HG03342 (cell line): ENCODE results near the gene EID1.
A peak's percentile ranks its signal among the peaks of the same experiment; 100 is the strongest.
"Not testable (repeated sequence)": the region's sequence is repeated elsewhere in the genome, so short reads cannot be mapped to it uniquely, and the experiment has no call there.

Source experiments
- ATAC-seq: cut with Tn5 transposase; IDR thresholded peaks from one replicate; pipeline ENCODE4 v1.9.1; 2021; ENCODE audit warnings: mild to moderate bottlenecking, moderate library complexity; ENCODE audit not compliant: unreplicated experiment

EID1 gene, protein sequence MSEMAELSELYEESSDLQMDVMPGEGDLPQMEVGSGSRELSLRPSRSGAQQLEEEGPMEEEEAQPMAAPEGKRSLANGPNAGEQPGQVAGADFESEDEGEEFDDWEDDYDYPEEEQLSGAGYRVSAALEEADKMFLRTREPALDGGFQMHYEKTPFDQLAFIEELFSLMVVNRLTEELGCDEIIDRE

GRCh38 chr15:48877630-48878595 lies at the start of gene EID1:
Gene EID1, plus strand, starts transcription at chr15:48878134. Its CDS starts 43 bp downstream, at chr15:48878177.
- ATAC-seq, result peak; percentile 93

GRCh38 chr15:48828471-48828870 lies 49.5 kb upstream of the EID1 start:
- no peak for ATAC-seq

DNA sequence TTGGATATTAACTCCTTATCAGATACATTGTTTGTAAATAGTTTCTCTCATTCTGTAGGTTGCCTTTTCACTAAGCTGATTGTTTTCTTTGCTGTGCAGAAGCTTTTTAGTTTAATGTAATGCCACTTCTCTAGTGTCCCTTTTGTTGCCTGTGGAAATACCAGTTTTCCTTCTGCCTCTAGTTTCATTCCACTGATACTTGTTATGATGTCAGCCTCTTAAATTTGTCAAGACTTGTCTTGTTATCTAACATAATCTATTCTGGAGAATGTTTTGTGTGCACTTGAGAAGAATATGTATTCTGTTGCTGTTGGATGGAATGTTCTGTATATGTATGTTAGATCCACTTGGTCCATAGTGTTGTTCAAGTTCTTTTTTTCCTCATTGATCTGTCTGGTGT lies 49.0 kb upstream of the EID1 start:
- no peak for ATAC-seq

- no peak for ATAC-seq
Observed at GRCh38 chr15:48832648-48833047, 45.3 kb upstream of the EID1 start.

DNA sequence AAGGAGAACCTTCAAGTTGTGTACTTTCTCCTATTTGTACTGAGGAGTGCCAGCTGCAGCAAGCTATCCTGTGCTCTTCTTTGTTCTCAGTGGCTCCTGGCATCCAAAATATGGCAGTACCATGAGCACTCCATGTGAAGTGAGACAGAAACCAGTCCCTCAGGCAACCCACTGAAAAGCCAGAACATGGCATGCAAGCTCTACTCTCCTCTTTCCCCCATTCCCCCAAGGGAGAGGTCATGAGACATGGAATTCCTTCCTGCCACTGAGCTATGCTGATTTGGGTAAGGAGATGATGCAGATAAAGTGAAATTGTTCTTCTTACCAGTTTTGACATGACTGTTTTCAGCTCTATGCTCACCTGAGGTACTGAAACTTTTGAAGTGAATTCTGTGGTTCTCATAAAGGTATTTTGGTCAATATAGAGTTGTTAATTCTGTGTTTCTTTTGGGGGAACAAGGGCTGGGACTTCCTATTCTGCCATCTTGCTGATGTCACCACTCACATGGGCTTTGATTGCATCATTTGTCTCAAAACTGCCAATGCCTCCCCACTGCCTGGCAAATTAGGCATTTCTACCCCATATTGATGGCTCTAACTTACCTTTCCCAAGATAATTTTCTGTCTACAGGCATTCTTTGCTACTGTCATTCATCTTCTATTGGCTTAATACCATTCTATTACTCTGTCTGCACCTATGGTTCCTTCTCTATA lies 44.3 kb upstream of the EID1 start:
- no peak for ATAC-seq

GRCh38 chr15:48834756-48835155 lies 43.2 kb upstream of the EID1 start:
- no peak for ATAC-seq

DNA sequence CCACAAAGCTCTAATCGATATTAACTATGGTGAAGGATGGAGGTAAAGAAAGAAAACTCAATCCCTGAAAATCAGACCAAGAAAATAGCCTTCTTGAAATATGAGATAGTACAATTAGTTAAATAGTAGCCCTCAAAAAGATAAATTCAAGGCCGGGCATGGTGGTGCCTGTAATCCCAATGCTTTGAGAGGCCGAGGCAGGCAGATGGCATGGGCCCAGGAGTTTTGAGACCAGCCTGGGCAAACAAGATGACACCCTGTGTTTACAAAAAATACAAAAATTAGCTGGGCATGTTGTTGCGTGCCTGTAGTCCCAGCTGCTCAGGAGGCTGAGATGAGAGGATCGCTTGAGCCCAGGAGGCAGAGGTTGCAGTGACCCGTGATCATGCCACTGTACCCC lies 35.4 kb upstream of the EID1 start:
- ATAC-seq, result no peak

DNA sequence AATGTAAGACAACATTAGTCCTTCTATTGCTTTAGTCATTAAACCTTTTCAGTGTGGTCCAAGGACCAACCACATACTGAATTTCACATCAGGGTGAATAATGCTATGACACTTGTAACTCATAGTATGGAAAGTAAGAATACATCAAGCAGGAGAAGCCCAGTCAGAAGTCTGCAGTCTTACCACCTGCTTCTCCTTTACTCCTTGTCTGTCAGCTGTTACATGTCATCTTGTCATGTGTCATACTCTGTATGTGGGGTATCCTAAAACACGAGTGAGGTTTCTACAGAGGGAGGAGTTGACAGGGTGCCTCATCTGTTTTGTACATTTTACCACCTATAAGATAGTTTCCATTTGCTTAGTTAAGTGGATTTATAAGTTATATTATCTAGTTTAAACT lies 32.8 kb upstream of the EID1 start:
- no peak for ATAC-seq

DNA sequence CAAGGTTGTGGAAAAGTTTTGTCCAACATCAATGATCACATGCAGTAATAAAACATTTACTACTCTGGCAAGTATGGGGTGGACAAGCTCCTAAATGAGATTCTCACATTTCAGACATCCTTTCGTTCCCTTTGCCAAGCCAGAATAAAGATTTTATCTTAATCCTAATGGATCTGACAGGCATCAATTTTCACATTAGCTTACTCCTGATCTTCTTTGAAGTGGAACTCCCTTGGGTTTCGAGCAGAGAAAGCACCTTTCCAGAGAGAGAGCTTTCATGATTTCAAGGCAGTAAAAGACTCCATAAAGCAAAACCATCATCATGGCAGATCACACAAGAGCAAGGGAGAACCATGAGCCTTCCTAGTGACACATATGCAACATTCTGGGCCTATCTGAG lies 27.3 kb upstream of the EID1 start:
- ATAC-seq, result no peak

GRCh38 chr15:48851956-48852355 lies 26.0 kb upstream of the EID1 start:
- ATAC-seq, result no peak

DNA sequence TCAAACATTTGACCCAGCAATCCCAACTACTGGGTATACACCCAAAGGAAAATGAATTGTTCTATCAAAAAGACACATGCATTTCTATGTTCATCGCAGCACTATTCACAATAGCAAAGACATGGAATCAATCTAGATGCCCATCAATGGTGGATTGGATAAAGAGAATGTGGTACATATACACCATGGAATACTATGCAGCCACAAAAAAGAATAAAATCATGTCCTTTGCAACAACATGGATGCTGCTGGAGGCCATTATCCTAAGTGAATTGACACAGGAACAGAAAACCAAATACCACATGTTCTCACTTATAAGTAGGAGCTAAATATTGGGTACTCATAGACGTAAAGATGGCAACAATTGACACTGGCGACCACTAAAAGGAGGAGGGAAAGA lies 23.5 kb upstream of the EID1 start:
- not testable (repeated sequence) for ATAC-seq

- no peak for ATAC-seq
Observed at GRCh38 chr15:48855501-48856440, 22.2 kb upstream of the EID1 start.

DNA sequence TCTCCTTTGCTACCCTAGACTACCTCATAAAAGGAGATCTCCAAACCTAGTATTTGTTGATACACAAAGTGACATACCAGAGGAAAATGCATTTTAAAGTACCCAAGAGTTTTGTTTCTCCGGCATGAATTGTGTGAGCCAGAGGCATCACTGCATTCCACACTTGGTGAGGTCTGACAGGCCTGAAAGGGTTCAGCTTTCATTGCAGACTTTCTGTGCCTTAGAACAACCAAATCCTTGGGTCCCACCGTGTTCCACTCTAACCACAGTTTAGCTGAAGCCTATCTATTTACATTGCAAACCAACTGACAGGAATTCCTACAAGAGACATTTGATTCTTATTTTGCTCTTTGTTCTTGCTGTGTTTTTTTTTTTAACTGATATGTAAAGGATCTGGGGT lies 21.0 kb upstream of the EID1 start:
- ATAC-seq, result no peak

- no peak for ATAC-seq
Observed at GRCh38 chr15:48858401-48858800, 19.5 kb upstream of the EID1 start.

GRCh38 chr15:48859426-48859825 lies 18.5 kb upstream of the EID1 start:
- ATAC-seq, result no peak

GRCh38 chr15:48861813-48862431 lies 16.0 kb upstream of the EID1 start:
- peak; percentile 50 for ATAC-seq

DNA sequence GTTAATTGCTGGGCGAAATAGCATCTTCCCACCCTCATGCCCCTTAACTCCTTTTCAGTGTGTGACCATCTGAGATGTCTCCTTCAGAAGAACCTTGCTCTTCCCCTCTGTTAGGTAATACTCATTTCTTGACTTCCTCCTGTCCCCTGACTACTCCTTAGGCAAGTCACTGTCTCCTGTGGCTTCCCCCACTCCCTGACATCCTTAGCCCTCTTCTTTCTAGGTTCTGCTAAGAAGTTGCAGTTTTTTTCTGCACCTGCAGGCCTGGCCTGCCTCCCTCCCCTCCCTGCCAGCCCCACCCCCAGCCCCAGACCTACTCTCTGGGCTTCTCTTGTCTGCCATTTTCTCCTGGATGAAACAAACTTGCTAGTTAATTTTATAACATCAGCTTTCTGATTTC lies 15.2 kb upstream of the EID1 start:
- no peak for ATAC-seq

DNA sequence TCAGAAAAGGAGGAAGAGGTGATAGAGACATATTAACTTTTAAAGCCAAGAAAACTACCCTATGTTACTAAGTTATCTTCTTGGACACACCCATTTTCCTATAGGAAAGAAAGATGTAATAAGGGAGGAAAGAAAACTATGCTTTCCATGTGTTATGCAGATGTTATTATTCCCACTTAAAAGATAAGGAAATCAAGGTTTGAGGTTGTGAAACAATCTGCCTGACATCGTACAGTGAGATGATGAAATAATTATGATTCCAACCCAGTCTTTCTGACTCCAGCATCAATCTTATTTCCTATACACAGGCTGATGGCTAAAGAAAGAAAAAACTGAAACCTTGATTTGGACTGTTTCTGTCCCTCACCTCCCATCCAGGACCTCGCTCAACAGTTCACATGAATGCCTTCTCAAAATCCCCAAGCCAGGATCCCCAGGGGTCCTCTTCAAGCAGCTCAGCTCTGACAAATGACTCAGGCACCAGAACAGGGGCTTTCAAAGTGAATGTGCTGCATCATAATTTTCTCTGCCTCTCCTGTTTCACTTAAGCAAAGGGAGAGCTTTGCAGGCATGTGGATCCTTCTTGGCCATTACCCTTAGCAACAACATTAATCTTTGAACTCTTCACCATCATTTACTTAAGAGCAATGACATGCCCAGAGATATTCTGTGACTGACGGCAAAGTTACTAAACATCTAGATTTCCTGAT lies 12.4 kb upstream of the EID1 start:
- ATAC-seq, result no peak

GRCh38 chr15:48866141-48866563 lies 11.8 kb upstream of the EID1 start:
- ATAC-seq, result no peak
